NCI-H2029 (cell line): ENCODE results near the gene UNCX.
"Not testable (repeated sequence)": the region's sequence is repeated elsewhere in the genome, so short reads cannot be mapped to it uniquely, and the experiment has no call there.

Experiments
- DNase-seq: peaks from one replicate; lab custom pipeline; 2025; lab: John Stamatoyannopoulos, UW

The UNCX gene

GRCh38 chr7:1232623-1233332 lies at the start of gene UNCX:
TSS of gene UNCX (plus strand) at chr7:1232872. CDS start at chr7:1233018, 146 bp downstream.
- no peak for DNase-seq

- no peak for DNase-seq
These were observed 45.5 kb upstream of the UNCX start for GRCh38 chr7:1187127-1187526.

GRCh38 chr7:1188720-1189294 lies 43.9 kb upstream of the UNCX start:
- DNase-seq, result no peak

- no peak for DNase-seq
These were observed 42.5 kb upstream of the UNCX start for GRCh38 chr7:1189986-1190772.

GRCh38 chr7:1192171-1192676 lies 40.4 kb upstream of the UNCX start:
- no peak for DNase-seq

GRCh38 chr7:1193593-1194424 lies 38.9 kb upstream of the UNCX start:
- no peak for DNase-seq

GRCh38 chr7:1196441-1196840 lies 36.2 kb upstream of the UNCX start:
- not testable (repeated sequence) for DNase-seq

GRCh38 chr7:1196950-1197349 lies 35.7 kb upstream of the UNCX start:
- no peak for DNase-seq

- no peak for DNase-seq
These were observed 34.6 kb upstream of the UNCX start for GRCh38 chr7:1197997-1198625.

GRCh38 chr7:1200045-1200444 lies 32.6 kb upstream of the UNCX start:
- no peak for DNase-seq

GRCh38 chr7:1201916-1202315 lies 30.8 kb upstream of the UNCX start:
- no peak for DNase-seq

GRCh38 chr7:1202914-1203313 lies 29.8 kb upstream of the UNCX start:
- DNase-seq, result not testable (repeated sequence)

- DNase-seq, result no peak
These were observed 28.1 kb upstream of the UNCX start for GRCh38 chr7:1204460-1205140.

- not testable (repeated sequence) for DNase-seq
These were observed 26.9 kb upstream of the UNCX start for GRCh38 chr7:1205742-1206141.

- no peak for DNase-seq
These were observed 23.6 kb upstream of the UNCX start for GRCh38 chr7:1209097-1209496.

GRCh38 chr7:1210321-1210978 lies 22.2 kb upstream of the UNCX start:
- no peak for DNase-seq

- no peak for DNase-seq
These were observed 21.6 kb upstream of the UNCX start for GRCh38 chr7:1210979-1211608.

- DNase-seq, result no peak
These were observed 21.1 kb upstream of the UNCX start for GRCh38 chr7:1211611-1212010.

GRCh38 chr7:1212025-1212424 lies 20.6 kb upstream of the UNCX start:
- not testable (repeated sequence) for DNase-seq

- no peak for DNase-seq
These were observed 18.2 kb upstream of the UNCX start for GRCh38 chr7:1214516-1214915.
